GM12892 (cell line): Measurements from ENCODE around the gene TCTA.

Source experiments
- POLR2A ChIP-seq: IDR thresholded peaks from 2 replicates; pipeline ENCODE4 v1.6.1; 2011; ENCODE audit warnings: low read depth, low read length, control low read depth
- POLR2AphosphoS5 ChIP-seq: IDR thresholded peaks from 2 replicates; pipeline ENCODE4 v1.6.1; 2011; ENCODE audit warnings: low read depth, low read length, control low read depth
- TAF1 ChIP-seq: IDR thresholded peaks from 2 replicates; pipeline ENCODE4 v1.6.1; 2011; ENCODE audit warnings: low read depth, mild to moderate bottlenecking, control low read depth, low read length, borderline replicate concordance

DNA sequence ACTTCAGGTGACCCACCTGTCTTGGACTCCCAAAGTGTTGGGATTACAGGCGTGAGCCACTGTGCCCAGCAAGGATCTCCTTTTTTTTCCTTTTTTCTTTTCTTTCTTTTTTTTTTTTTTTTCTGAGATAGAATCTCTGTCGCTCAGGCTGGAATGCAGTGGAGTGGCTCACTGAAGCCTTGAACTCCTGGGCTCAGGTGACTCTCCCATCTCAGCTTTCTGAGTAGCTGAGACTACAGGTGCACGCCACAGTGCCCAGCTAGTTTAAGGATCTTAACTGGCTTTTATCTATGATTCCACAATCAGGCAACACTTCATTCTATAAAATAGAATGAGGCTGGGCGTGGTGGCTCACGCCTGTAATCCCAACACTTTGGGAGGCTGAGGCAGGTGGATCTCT lies 33.2 kb downstream of the TCTA start:
- no peak for TF ChIP-seq POLR2A
- no peak for TF ChIP-seq TAF1
- TF ChIP-seq POLR2AphosphoS5: no peak
